Measurements from ENCODE around the gene COA5.

The COA5 gene

DNA sequence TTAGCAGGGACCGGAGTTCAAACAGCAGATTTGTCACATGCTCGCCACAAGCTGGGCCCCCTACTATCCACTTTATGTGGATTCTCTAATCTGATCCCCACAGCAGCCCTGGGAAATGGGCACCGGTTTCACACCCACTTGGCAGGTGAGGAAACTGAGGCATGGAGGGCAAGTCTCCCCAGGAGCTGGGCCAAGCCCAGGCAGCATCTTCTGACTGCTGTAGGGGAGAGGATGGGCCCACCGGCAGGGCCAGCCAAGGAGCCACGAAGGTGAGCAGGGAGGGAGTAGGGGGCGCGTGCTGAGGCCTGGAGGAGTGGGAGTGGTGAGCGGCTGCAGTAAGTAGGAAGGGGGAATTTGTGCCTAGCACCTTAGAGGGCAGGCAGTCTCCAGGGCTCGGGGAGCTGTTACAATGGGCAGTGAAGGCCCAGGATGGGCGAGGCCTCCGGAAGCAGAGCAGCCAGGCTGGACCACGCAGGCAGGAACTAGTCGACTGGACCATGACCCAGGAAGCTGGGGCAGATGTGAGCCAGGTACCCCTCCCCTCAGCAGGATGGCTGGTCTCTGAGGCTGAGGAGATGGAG, 37.1 kb downstream of the COA5 start:
- TF ChIP-seq, protein P1, sequence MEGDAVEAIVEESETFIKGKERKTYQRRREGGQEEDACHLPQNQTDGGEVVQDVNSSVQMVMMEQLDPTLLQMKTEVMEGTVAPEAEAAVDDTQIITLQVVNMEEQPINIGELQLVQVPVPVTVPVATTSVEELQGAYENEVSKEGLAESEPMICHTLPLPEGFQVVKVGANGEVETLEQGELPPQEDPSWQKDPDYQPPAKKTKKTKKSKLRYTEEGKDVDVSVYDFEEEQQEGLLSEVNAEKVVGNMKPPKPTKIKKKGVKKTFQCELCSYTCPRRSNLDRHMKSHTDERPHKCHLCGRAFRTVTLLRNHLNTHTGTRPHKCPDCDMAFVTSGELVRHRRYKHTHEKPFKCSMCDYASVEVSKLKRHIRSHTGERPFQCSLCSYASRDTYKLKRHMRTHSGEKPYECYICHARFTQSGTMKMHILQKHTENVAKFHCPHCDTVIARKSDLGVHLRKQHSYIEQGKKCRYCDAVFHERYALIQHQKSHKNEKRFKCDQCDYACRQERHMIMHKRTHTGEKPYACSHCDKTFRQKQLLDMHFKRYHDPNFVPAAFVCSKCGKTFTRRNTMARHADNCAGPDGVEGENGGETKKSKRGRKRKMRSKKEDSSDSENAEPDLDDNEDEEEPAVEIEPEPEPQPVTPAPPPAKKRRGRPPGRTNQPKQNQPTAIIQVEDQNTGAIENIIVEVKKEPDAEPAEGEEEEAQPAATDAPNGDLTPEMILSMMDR (IDR thresholded peaks at IDR 0.05; ENCODE audit: extremely low read depth, insufficient read depth, missing control alignments), result no peak
- in situ Hi-C loops (cut with MboI; ENCODE audit: low pct_unique_long_range_greater_than_20kb, low sequenced_read_pairs, unreplicated experiment), result no loop called here
- no peak for DNase-seq (ENCODE audit: low spot score)

DNA sequence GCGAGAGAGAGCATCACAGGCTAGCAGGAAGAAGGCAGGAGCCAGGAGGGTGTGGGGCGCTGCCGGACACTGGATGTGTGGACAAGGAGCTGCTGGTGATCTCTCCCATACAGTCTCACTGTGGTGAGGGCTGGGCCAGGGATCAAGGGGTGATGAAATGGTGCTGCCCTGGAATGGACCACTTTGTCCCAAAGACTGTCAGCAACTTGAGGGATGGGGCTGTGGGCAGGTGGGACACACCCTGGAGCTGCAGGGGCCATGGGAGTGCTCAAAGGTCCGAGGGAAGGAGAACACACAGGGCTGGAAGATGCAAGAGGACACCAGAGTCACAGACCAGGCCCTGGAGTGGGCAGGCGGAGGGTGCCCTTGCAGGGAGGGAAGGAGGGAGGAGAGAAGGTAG, 38.0 kb downstream of the COA5 start:
- TF ChIP-seq, protein P1 (IDR thresholded peaks at IDR 0.05; ENCODE audit: extremely low read depth, insufficient read depth, missing control alignments), result no peak
- DNase-seq (ENCODE audit: low spot score), result no peak
- in situ Hi-C loops (cut with MboI; ENCODE audit: low pct_unique_long_range_greater_than_20kb, low sequenced_read_pairs, unreplicated experiment), result no loop called here

DNA sequence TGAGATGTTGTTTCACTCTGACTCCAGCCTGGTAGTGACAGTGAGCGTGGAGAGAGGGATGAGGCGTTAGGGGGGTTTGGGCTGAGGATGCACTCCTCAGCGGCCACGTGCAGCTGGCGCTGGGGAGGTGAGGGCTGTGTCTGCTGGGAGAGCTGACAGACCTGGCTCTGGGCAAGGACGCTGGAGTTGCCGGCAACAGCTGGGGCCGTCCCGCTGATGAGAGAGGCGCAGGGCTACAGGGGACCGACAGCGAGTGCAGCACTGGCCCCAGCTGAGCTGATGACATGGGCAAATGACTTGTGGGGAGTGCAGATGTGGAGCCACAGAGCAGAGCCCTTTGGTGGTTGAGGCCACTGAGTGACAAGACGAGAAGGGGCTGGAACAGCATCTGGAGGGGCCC, 38.4 kb downstream of the COA5 start:
- no peak for DNase-seq (ENCODE audit: low spot score)
- in situ Hi-C loops (cut with MboI; ENCODE audit: low pct_unique_long_range_greater_than_20kb, low sequenced_read_pairs, unreplicated experiment), result no loop called here
- TF ChIP-seq, protein P1 (IDR thresholded peaks at IDR 0.05; ENCODE audit: extremely low read depth, insufficient read depth, missing control alignments), result no peak

DNA sequence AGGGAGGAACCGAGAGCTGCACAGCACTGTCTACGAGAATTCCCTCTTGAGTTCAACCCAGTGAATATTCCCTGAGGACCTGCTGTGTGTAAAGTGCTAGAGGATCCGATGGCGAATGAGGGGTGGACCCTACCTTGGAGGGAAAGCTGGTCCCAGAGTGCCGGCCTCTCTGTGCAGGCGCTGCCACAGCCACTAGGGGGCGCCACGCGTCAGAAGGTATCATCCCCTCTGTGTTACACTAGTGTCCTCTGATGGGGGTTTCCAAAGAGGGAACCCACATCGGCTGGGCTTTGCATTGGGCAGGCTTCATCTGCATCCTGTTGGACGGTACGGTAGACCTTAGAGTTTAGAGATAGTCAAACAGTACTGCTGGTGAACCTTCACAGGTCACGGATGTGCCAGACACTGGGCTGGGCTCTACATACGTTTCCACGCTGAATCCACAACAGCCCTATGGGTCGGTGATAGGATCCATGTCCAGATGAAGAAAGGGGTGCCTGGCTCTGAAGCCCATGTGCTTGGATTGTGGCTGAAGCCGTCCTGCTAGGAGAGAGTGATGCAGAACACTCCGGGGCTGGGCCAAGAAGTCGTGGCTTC, 39.0 kb downstream of the COA5 start:
- TF ChIP-seq, protein P1 (IDR thresholded peaks at IDR 0.05; ENCODE audit: extremely low read depth, insufficient read depth, missing control alignments), result peak; percentile 88
- in situ Hi-C loops (cut with MboI; ENCODE audit: low pct_unique_long_range_greater_than_20kb, low sequenced_read_pairs, unreplicated experiment), result no loop called here
- peak; percentile 82 for DNase-seq (ENCODE audit: low spot score)

DNA sequence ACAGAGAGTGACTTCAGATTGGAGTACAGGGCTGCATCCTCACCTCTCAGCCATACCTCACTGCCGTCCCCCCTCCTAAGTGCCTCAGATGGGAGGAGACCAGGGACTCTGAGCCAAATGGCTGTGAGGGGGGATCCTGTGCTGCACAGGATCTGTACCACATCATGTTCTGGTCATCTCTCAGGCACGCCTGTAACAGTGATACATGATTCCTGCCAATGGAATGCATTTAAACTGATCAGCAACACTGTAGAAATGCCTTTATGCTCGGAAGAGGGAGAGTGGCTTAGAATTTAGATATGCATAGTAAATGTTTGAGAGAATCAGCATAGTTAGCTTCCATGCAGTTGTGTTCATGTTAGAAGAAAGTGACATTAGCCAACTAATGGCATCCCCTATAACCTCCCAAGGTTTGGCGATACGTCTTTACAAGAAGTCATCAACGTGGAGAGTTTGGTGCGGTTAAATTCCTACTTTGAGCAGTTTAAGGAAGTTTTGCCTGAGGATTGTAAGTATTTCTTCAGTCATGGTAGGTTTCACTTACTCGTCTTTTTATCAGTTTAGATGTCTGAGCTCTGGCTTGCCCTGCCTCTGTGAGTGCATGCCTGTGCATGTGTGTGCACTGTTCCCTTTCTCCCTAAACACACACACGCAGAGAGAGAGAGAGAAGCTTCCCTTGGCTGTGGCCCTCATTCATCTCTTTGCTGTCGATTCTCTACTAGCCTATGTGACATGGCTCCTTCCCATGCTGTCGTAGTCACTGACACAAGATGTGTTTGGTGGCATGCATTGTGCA, 40.0 kb downstream of the COA5 start:
- TF ChIP-seq, protein P1 (IDR thresholded peaks at IDR 0.05; ENCODE audit: extremely low read depth, insufficient read depth, missing control alignments), result no peak
- in situ Hi-C loops (cut with MboI; ENCODE audit: low pct_unique_long_range_greater_than_20kb, low sequenced_read_pairs, unreplicated experiment), result no loop called here
- no peak for DNase-seq (ENCODE audit: low spot score)

DNA sequence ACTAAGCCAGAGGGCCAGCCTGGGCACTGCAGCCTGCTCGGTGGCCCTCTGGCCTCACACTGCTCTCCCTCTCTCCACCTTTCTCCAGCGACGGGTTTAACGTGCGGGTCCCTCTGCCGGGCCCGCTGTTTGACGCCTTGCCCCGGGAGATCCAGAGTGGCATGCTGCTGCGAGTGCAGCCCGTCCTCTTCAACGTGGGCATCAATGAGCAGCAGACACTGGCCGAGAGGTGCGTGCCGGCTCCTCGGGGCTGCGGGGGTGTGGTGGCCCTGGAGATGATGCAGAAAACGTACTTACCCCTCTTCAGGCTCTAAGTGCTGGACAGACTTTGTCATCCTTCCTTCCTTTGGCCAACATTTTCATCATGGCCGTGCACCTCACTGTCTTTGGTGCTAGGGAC, 42.4 kb downstream of the COA5 start:
- DNase-seq (ENCODE audit: low spot score), result no peak
- TF ChIP-seq, protein P1 (IDR thresholded peaks at IDR 0.05; ENCODE audit: extremely low read depth, insufficient read depth, missing control alignments), result no peak
- in situ Hi-C loops (cut with MboI; ENCODE audit: low pct_unique_long_range_greater_than_20kb, low sequenced_read_pairs, unreplicated experiment), result no loop called here

Measured in GM13977 (cell line).